ENCODE data around the gene PTPRD. TPM values are rescaled to one million over a fixed set of nuclear protein-coding genes. Genes with fewer than 3 reads are reported as not detected.

The PTPRD gene
- total RNA-seq, 4 donors from 2014 or later, result 0.78 to 11.7 (median 1.6) TPM

DNA sequence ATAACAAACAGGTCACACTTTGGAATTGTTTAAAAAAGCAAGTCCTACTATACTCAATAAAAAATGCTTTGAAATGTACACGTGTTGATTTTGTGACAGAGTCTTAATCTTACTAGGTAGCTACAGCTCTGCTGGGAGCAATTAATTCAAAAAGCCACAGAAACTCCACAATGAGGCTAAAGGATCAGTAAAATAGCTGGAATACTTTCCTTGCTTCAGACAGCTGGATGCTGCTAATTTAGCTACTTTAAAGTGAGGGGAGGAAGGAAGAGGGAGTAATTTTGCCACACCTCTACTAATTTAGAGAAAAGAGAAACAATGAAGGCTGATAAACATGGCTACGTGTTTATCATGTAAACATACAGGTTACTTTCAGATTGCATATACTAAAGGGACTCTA, 1885.6 kb downstream of the PTPRD start:
- TF ChIP-seq POLR2A (IDR thresholded peaks at IDR 0.05), result no peak
- TF ChIP-seq, protein P1, sequence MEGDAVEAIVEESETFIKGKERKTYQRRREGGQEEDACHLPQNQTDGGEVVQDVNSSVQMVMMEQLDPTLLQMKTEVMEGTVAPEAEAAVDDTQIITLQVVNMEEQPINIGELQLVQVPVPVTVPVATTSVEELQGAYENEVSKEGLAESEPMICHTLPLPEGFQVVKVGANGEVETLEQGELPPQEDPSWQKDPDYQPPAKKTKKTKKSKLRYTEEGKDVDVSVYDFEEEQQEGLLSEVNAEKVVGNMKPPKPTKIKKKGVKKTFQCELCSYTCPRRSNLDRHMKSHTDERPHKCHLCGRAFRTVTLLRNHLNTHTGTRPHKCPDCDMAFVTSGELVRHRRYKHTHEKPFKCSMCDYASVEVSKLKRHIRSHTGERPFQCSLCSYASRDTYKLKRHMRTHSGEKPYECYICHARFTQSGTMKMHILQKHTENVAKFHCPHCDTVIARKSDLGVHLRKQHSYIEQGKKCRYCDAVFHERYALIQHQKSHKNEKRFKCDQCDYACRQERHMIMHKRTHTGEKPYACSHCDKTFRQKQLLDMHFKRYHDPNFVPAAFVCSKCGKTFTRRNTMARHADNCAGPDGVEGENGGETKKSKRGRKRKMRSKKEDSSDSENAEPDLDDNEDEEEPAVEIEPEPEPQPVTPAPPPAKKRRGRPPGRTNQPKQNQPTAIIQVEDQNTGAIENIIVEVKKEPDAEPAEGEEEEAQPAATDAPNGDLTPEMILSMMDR (IDR thresholded peaks at IDR 0.05 in 4 of 5, conservative IDR thresholded peaks at IDR 0.05 in 1 of 5), result no peak
- ATAC-seq (no peak), DNase-seq (no peak)
- no peak overlapping the region for H3K27ac ChIP-seq
- H3K36me3 ChIP-seq, result no peaks in the 10 kb centered on the region
- no peak overlapping the region for H3K4me3 ChIP-seq
- no peaks in the 10 kb centered on the region for H3K9me3 ChIP-seq
- H3K27me3 ChIP-seq, result no peaks in the 10 kb centered on the region
- no peaks in the 10 kb centered on the region for H3K4me1 ChIP-seq
- in situ Hi-C loops (cut with MboI; ENCODE audit: low sequenced_read_pairs in 4 of 4) (no loop called here), intact Hi-C loops (cut with DNase I; ENCODE audit: low total_unique reads) (no loop called here)

DNA sequence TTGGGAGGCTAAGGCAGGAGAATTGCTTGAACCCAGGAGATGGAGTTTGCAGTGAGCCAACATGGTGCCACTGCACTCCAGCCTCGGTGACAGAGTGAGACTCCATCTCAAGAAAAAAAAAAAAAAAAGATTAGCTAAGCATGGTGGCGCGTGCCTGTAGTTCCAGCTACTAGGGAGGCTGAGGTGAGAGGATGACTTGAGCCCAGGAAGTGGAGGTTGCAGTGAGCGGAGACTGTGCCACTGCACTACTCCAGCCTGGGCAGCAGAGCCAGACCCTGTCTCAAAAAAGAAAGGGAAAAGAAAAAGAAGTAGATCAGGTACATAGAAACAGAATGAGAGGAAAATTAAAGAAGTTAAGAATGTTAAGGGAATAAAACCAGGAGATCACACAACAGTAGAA, 1886.1 kb downstream of the PTPRD start:
- no peaks in the 10 kb centered on the region for H3K27me3 ChIP-seq
- in situ Hi-C loops (cut with MboI; ENCODE audit: low sequenced_read_pairs in 4 of 4), result no loop called here
- H3K4me1 ChIP-seq, result no peaks in the 10 kb centered on the region
- TF ChIP-seq, protein P1 (IDR thresholded peaks at IDR 0.05 in 4 of 5, conservative IDR thresholded peaks at IDR 0.05 in 1 of 5), result no peak
- ATAC-seq (no peak), DNase-seq (no peak)
- H3K27ac ChIP-seq, result no peak overlapping the region
- intact Hi-C loops (cut with DNase I; ENCODE audit: low total_unique reads), result no loop called here
- H3K36me3 ChIP-seq, result no peaks in the 10 kb centered on the region
- H3K4me3 ChIP-seq, result no peak overlapping the region
- H3K9me3 ChIP-seq, result no peaks in the 10 kb centered on the region

DNA sequence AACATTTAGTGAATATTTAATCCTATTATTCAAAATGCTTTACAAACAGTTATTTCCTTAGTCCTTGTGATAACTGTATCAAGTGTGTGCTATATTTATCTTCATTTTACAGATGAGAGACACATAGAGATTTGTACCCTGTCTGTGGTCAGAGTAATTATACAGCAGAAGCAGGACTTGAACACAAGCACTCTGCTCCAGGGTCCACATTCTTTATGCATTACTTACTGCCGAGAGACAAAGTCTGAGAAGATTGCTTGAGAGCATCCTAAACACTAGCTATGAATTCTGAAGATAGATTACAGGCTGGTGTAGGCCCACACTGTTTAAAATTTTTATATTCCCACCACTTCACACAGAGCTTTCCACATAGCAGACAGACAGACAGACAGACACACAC, 1887.2 kb downstream of the PTPRD start:
- TF ChIP-seq, protein P1 (IDR thresholded peaks at IDR 0.05 in 4 of 5, conservative IDR thresholded peaks at IDR 0.05 in 1 of 5), result no peak
- no peak for TF ChIP-seq POLR2A (IDR thresholded peaks at IDR 0.05)
- ATAC-seq (no peak), DNase-seq (no peak)
- no peaks in the 10 kb centered on the region for H3K9me3 ChIP-seq
- in situ Hi-C loops (cut with MboI; ENCODE audit: low sequenced_read_pairs in 4 of 4) (no loop called here), intact Hi-C loops (cut with DNase I; ENCODE audit: low total_unique reads) (no loop called here)
- H3K36me3 ChIP-seq, result no peaks in the 10 kb centered on the region
- H3K27me3 ChIP-seq, result no peaks in the 10 kb centered on the region
- H3K4me1 ChIP-seq, result no peaks in the 10 kb centered on the region
- no peak overlapping the region for H3K27ac ChIP-seq
- no peak overlapping the region for H3K4me3 ChIP-seq

DNA sequence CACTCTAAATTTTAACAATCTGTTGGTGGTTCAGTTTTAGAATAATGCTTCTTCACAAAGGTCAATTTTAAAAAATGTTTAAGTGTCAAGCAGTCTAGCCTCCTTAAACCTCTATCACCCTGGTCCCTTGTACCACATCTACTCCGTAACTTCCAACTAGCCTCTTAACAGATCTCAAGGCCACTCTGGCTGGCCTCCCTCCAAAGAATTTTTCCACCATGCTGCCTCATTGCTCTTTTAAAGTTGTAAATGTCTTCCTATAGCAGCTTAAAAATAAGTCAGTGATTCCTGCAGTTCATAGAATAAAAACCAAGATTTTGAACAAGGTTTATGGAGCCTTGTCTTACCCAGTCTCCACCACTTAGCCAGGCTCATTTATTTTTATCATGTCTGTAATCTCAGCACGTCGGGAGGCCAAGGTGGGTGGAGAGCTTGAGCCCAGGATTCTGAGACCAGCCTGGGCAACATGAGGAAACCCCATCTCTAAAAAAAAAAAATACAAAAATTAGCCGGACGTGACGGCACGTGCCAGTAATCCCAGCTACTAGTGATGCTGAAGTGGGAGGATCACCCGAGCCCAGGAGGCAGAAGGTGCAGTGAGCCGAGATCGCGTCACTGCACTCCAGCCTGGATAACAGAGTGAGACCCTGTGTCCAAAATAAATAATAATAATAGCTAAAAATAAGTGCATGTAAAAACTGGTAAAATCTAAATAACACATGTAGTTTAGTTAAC, 1888.4 kb downstream of the PTPRD start:
- no peak overlapping the region for H3K27ac ChIP-seq
- ATAC-seq (no peak), DNase-seq (no peak)
- intact Hi-C loops (cut with DNase I; ENCODE audit: low total_unique reads), result no loop called here
- TF ChIP-seq POLR2A (IDR thresholded peaks at IDR 0.05), result no peak
- TF ChIP-seq, protein P1 (IDR thresholded peaks at IDR 0.05 in 4 of 5, conservative IDR thresholded peaks at IDR 0.05 in 1 of 5), result no peak
- H3K36me3 ChIP-seq, result no peaks in the 10 kb centered on the region
- no peak overlapping the region for H3K4me3 ChIP-seq
- H3K4me1 ChIP-seq, result no peaks in the 10 kb centered on the region
- H3K9me3 ChIP-seq, result no peaks in the 10 kb centered on the region
- no peaks in the 10 kb centered on the region for H3K27me3 ChIP-seq
- in situ Hi-C loops (cut with MboI; ENCODE audit: low sequenced_read_pairs in 4 of 4), result no loop called here

DNA sequence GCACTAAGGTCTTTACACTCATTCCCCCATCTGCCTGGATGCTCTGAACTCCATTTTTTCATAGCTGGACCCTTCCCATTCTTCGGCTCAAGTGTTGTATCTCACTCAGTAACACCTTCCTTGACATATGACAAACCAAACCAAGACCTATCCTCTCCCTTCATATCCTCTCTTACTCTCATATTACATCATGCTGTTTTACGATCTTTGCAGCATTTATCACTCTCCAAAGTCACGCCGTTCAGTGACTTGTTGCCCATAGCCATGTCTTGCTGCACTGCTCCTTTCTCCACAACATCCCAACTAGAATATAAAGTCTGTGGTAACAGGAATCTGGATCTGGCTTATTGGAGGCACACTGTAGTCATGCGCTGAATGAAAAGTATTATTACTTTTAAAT, 1889.6 kb downstream of the PTPRD start:
- H3K9me3 ChIP-seq, result no peaks in the 10 kb centered on the region
- no peaks in the 10 kb centered on the region for H3K4me1 ChIP-seq
- TF ChIP-seq, protein P1 (IDR thresholded peaks at IDR 0.05 in 4 of 5, conservative IDR thresholded peaks at IDR 0.05 in 1 of 5), result no peak
- no peaks in the 10 kb centered on the region for H3K36me3 ChIP-seq
- no peak for DNase-seq
- in situ Hi-C loops (cut with MboI; ENCODE audit: low sequenced_read_pairs in 4 of 4), result no loop called here
- no peak for ATAC-seq
- H3K27me3 ChIP-seq, result no peaks in the 10 kb centered on the region
- intact Hi-C loops (cut with DNase I; ENCODE audit: low total_unique reads), result no loop called here
- H3K4me3 ChIP-seq, result no peak overlapping the region
- H3K27ac ChIP-seq, result no peak overlapping the region
